HG02970 (cell line): ENCODE results near the gene PCGF3.
A peak's percentile ranks its signal among the peaks of the same experiment; 100 is the strongest.
"Not testable (repeated sequence)": the region's sequence is repeated elsewhere in the genome, so short reads cannot be mapped to it uniquely, and the experiment has no call there.

ENCODE experiments used
- ATAC-seq: cut with Tn5 transposase; IDR thresholded peaks from one replicate; pipeline ENCODE4 v1.9.1; 2021; ENCODE audit warnings: mild to moderate bottlenecking, moderate library complexity, moderate number of reproducible peaks; ENCODE audit not compliant: unreplicated experiment, low FRiP score

Gene PCGF3

GRCh38 chr4:667545-667925, 38.1 kb upstream of the PCGF3 start:
- ATAC-seq: no peak

- not testable (repeated sequence) for ATAC-seq
These were observed 37.4 kb upstream of the PCGF3 start for GRCh38 chr4:668219-668618.

GRCh38 chr4:669806-670559, 35.6 kb upstream of the PCGF3 start:
- ATAC-seq: not testable (repeated sequence)

GRCh38 chr4:671769-672168, 33.9 kb upstream of the PCGF3 start:
- ATAC-seq: no peak

GRCh38 chr4:673349-674091, 32.1 kb upstream of the PCGF3 start:
- no peak for ATAC-seq

GRCh38 chr4:674172-675035, 31.2 kb upstream of the PCGF3 start, which contains the start of the genes ATP5ME and MYL5:
TSS of gene ATP5ME (minus strand) at chr4:674276. CDS start at chr4:674247, 29 bp downstream.
TSS of gene MYL5 (plus strand) at chr4:674542. CDS start at chr4:678027, 3,485 bp downstream.
- peak; percentile 81 for ATAC-seq

- peak; percentile 3 for ATAC-seq
These were observed 30.4 kb upstream of the PCGF3 start for GRCh38 chr4:675036-675882.

GRCh38 chr4:675980-676870, 29.4 kb upstream of the PCGF3 start:
- no peak for ATAC-seq

- no peak for ATAC-seq
These were observed 28.8 kb upstream of the PCGF3 start for GRCh38 chr4:676871-677235.

- no peak for ATAC-seq
These were observed 28.0 kb upstream of the PCGF3 start for GRCh38 chr4:677431-678293.

- ATAC-seq: no peak
These were observed 27.1 kb upstream of the PCGF3 start for GRCh38 chr4:678331-679103.

- no peak for ATAC-seq
These were observed 26.5 kb upstream of the PCGF3 start for GRCh38 chr4:679104-679481.

- no peak for ATAC-seq
These were observed 26.0 kb upstream of the PCGF3 start for GRCh38 chr4:679629-680028.

GRCh38 chr4:680091-680490, 25.5 kb upstream of the PCGF3 start:
- no peak for ATAC-seq

- ATAC-seq: no peak
These were observed 25.1 kb upstream of the PCGF3 start for GRCh38 chr4:680551-680927.

- no peak for ATAC-seq
These were observed 24.5 kb upstream of the PCGF3 start for GRCh38 chr4:680928-681645.
